Measurements from ENCODE around the gene TMEM51.

GRCh38 chr1:15107911-15108310 is 45.6 kb upstream of the TMEM51 start:
- no peak for TF ChIP-seq CTCF (IDR thresholded peaks at IDR 0.05)
- no peak for TF ChIP-seq POLR2A (IDR thresholded peaks at IDR 0.05)

Data from body of pancreas (tissue), 4 donors.